HG02610 (cell line): ENCODE measurements around the gene STK39.
"Not testable (repeated sequence)": the region's sequence is repeated elsewhere in the genome, so short reads cannot be mapped to it uniquely, and the experiment has no call there.

ENCODE experiments used
- ATAC-seq: cut with Tn5 transposase; IDR thresholded peaks from one replicate; pipeline ENCODE4 v1.9.1; 2021; ENCODE audit warnings: mild to moderate bottlenecking, moderate library complexity; ENCODE audit not compliant: unreplicated experiment

STK39 gene

DNA sequence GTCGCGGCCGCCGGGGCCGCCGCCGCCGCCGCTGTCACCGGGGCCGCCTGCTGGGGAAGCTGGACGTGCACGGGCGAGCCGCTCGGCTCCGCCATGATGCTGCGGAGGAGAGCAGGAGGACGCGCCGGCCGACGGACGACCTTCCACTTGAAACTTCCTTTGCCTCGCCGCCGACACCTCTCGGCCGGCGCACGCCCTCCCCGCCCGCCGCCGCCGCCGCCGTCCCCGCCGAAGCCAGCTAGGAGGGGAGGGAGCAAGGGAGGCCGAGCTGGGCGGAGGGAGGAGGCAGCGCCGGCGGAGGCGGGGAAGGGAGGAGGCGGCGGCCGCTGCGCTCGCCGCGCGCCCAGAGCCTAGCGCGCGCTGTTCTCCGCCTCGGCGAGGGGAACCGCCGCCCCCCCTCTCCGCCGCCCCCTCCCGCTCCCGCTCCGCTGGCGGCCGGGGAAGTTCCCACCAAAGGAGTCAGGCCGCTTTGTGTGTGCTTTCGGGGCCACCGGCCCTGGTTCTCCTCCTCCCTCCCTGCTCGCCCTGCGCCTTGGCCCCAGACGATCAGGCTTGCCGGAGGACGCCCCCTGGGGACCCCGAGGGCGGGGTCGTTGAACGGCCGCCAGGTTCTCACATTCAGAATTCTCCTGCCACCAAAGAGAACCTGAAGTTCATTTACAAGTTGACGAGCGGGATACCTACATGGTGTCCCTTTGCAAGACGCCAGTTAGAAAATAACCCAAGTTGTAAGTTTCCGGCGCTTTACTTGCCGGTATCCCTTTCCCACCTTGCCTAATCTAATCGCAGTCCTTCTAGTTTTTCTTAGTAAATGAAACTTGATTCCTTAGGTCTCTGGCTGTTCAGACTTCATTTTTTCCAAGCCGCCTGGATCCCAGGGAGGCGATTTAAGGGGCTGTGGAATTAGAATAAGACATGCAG lies at the start of gene STK39:
Gene STK39 (minus strand): TSS at position 255 of the 921 bp plus-strand sequence. CDS start 160 bp downstream, at position 95.
- peak; percentile 83 for ATAC-seq

GRCh38 chr2:168295051-168295450 lies 47.7 kb upstream of the STK39 start:
- no peak for ATAC-seq

DNA sequence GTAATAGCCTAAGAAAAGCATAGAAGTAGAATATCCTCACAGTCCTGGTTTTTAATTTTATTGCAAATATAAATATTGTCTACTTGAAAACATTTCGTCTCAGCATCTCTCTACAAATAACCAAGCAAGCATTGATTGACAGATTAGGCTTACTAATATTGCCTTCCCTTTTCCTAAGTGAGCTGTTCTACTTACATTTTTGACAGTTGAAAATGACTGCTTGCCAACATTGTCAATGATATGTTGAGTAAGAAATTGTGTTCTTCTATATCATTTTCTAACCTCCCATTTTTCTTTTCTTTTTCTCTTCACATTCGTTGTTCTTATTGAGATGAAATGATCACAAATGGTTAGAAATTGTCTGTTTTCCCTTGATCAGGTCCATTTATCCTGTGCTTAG lies 47.0 kb upstream of the STK39 start:
- ATAC-seq: no peak

GRCh38 chr2:168293766-168294165 lies 46.4 kb upstream of the STK39 start:
- ATAC-seq: no peak

- no peak for ATAC-seq
Observed at GRCh38 chr2:168290391-168290790, 43.0 kb upstream of the STK39 start.

- ATAC-seq: no peak
Observed at GRCh38 chr2:168289880-168290279, 42.5 kb upstream of the STK39 start.

DNA sequence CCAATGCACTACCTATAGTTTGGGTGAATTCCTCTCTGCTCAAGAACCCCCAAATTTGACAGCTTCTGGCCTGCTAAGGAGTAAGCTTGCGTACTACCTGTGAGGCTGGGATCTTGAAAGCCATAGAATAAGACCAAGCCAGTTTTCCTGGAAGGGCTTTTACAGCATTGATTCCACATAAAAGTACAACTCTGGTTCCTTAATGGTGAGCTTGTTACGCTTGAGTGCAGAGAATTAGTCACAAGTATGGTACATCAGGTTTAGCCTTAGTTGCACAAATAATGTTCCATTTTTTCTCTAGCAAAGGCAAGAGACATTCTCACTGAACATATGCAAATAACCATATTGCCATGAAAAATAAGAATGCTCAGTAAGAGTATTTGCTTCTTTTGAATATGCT lies 39.1 kb upstream of the STK39 start:
- ATAC-seq: no peak

DNA sequence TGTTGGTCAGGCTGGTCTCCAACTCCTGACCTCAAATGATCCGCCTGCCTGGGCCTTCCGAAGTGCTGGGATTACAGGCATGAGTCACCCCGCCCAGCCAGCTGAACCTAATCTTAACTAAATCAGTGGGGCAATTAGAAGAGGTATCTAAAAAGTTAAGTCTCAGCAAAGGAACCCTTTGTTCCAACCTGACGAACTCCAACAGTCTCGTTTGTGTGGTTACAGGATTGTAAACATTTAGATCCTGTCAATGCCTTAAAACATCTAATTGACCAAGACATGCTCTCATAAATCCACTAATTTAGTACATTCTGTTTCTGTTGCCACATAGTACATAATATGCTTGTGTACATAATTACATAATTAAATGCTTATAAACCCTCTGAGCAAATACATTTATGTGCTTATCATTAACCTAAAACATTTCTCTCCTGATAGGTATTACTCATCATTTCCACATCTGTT lies 31.1 kb upstream of the STK39 start:
- no peak for ATAC-seq

DNA sequence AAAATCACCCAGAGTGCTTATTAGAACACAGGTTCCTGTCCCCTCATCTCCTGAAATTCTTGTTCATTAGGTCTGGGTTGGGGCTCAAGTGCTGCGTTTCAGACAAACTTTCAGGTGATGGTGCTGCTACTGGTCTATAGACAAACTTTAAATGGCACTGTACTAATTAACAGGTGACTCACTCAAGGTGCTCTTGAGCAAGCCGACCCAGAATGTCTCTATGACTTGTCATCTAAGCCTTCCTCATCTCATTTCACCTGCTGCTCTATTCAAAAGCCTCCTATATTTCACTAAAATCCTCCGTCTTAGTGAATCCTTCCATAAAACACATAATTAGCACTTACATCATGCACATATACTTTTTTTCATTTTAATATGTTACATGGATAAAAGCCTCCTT lies 29.9 kb upstream of the STK39 start:
- no peak for ATAC-seq

- ATAC-seq: no peak
Observed at GRCh38 chr2:168272225-168272624, 24.8 kb upstream of the STK39 start.

DNA sequence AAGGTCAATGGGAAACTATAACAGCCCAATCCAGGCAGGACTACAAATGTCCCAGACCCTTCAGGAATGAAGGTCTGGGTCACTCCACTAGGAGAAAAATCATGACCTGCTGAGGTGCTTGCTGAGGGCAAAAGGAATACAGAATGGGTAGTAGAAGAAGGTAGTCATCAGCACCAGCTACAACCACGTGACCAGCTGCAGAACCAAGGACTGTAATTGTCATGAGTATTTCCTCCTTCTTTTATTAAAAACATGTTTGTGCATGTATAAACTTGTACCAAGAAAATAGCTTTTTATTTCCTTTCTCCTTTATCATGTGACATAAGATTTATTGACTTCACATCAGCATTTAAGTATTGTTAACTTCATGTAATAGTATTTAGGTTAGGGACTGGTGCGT lies 15.5 kb upstream of the STK39 start:
- not testable (repeated sequence) for ATAC-seq

DNA sequence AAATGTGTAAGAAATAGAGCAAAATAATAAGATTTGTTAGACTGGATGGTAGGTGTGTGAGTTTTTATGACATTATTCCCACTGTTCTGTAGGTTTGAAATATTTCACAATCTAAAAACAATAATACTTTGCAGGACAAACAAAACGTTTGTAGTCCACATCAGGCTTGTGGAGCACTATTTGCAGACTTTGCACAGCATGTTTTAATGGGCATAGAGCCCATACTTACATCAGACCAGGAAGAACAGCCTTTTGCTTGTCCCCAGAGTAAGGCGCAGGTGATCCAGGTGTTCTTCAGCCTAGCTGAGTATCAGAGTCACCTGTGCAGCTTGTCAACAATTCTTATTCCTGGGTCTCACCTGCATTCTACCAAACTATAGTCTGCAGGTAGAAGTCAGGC lies 9.1 kb upstream of the STK39 start:
- ATAC-seq: no peak

DNA sequence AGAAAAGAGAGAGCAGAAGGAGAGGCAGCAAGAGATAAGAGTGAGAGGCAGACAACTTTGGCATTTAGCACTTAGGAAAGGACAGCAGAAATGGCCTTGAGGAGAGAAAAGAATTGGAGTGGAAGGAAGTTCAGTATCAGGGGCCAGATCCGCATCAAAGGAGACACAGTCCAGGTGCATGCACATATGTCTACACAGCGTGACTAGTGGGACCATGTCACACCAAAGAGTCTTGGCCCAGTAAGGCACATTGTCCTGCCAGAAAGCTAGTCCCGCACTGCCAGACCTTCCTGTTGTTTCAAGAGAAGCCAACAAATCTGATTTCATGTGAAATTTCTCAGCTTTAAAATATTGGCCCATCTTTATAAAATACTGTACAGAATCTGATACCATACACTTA lies 8.5 kb upstream of the STK39 start:
- no peak for ATAC-seq

DNA sequence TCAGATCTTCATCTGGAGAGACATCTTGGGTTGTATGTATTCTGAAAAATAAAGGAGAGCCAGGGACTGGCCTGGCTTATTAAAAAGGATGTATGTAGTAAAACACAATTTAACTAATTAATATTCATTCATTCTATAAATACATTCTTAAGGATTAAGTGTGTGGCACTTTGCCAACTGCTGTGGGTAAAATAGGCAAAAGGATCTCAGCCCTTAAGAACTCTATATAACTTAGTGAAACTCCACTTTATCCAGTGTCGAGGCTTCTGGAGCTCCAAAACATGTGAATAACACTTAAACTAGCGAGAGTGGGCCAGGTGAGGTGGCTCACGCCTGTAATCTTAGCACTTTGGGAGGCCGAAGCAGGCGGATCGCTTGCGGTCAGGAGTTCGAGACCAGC lies 7.7 kb upstream of the STK39 start:
- no peak for ATAC-seq

- no peak for ATAC-seq
Observed at GRCh38 chr2:168254158-168254935, 7.0 kb upstream of the STK39 start.

GRCh38 chr2:168253379-168253778 lies 6.0 kb upstream of the STK39 start:
- ATAC-seq: no peak

DNA sequence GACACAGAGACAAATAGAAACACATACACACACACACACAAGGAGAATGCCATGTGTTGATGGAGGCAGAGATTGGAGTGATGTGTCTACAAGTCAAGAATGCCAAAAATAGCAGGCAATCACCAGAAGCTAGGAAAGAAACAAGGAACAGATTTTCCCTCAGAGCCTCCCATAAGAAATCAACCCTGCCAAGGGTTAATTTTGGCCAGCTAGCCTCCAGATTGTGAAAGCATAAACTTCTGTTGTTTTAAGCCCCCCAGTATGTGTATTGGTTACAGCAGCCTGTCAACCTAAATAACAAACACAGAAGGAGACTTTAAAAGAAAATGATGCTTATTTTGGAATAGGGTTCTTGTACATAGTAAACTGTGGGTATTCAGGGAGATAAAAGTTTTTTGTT lies 5.6 kb upstream of the STK39 start:
- ATAC-seq: no peak

DNA sequence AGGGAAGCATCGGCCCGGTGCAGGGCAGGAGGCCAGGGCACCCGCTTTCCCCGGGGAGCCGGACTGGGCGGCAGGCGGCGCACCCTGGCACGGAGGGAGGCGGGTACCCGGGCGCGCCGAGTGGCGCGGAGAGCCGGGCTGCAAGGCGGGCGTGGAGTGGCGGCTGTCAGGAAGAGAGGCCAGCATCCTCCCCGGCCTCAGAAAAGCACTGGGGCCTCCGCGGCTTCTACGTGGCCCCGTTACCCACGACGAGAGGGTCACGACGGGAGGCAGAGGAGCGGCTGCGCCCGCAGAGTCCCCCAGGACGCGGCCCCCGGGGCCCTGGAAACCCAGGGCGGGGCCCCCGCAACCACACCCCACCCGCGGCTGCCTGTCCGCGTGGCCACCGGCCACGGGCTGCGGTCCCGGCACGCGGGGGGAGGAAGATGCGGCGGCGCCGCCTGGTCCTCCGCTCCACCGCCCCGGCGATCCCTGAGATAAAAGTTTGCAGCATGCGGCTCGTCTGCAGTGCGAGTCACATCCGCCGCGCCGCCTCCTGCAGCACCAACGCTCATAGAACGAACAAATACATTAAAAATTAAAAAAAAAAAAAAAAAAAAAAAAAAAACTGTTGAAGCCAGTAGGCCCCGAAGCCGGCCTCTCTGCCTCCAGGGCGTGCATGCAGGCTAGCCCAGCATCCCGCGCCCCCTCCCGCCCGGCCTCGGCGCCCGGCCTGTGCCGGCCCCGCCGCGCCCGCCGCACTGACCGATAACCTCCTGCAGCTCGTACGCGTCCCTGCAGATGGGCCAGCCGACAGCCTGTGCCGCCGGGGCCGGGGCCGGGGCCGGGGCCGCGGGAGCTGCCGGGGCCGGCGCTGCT lies 683 bp downstream of the STK39 start:
- ATAC-seq: peak; percentile 51

GRCh38 chr2:168246072-168246482 lies 1.3 kb downstream of the STK39 start:
- ATAC-seq: no peak

- no peak for ATAC-seq
Observed at GRCh38 chr2:168245074-168245825, 2.1 kb downstream of the STK39 start.
